Measurements from ENCODE around the gene TTYH1.

GRCh38 chr19:54376610-54377285 lies 38.5 kb upstream of the TTYH1 start:
- no peak for TF ChIP-seq CTCF (IDR thresholded peaks at IDR 0.05; ENCODE audit: poor library complexity)
- no peak for TF ChIP-seq EZH2 (IDR thresholded peaks at IDR 0.05; ENCODE audit: borderline replicate concordance)

All from hepatocyte (in vitro differentiated cells).